Heart right ventricle (tissue), 16 donors: Measurements from ENCODE around the gene IL17F. TPM values are rescaled to one million over a fixed set of nuclear protein-coding genes. Genes with fewer than 3 reads are reported as not detected.

Experiments
- ATAC-seq, 8 donors: fragments of 200-7000 bp; cut with Tn5 transposase; one replicate each; pipeline ENCODE4 v1.9.1; 2020; ENCODE audit warnings: mild to moderate bottlenecking in 8 of 8, moderate library complexity in 8 of 8, moderate number of reproducible peaks in 1 of 8
- DNase-seq, 2 donors: peaks; one replicate each; pipeline ENCODE4 v3.0.0-alpha.2; 2020
- H3K27ac ChIP-seq, 10 donors: fragments of 200-600 bp; sonication (generic) in 2 of 10; one replicate each; pipeline versions ENCODE4 v1.5.0 to v1.8.0; 2020 to 2022; ENCODE audit warnings: mild to moderate bottlenecking in 3 of 10
- H3K27me3 ChIP-seq, 7 donors: fragments of 200-600 bp; one replicate each; pipeline ENCODE4 v1.8.0; 2021 to 2022; ENCODE audit warnings: mild to moderate bottlenecking in 2 of 7
- H3K36me3 ChIP-seq, 9 donors: fragments of 200-600 bp; sonication (generic) in 1 of 9; one replicate each; pipeline versions ENCODE4 v1.5.0 to v1.8.0; 2020 to 2022; ENCODE audit warnings: mild to moderate bottlenecking in 2 of 9
- H3K4me1 ChIP-seq, 9 donors: fragments of 200-600 bp; sonication (generic) in 1 of 9; one replicate each; pipeline versions ENCODE4 v1.5.0 to v1.8.0; 2020 to 2022; ENCODE audit warnings: mild to moderate bottlenecking in 4 of 9
- H3K4me3 ChIP-seq, 10 donors: fragments of 200-600 bp; sonication (generic) in 2 of 10; one replicate each; pipeline versions ENCODE4 v1.5.0 to v1.8.0; 2020 to 2022; ENCODE audit warnings: mild to moderate bottlenecking in 7 of 10, moderate library complexity in 2 of 10
- H3K9me3 ChIP-seq, 11 donors: fragments of 200-600 bp in 10 of 11; sonication (generic) in 2 of 11; one replicate each; pipeline versions ENCODE4 v1.5.0 to v1.8.0; 2013 to 2022; ENCODE audit warnings: mild to moderate bottlenecking in 2 of 11, control low read depth in 1 of 11, moderate library complexity in 1 of 11
- WGBS, 2 donors: extraction: QIAGEN DNeasy Blood & Tissue Kit; methylation state at CpG; one replicate each; pipeline ENCODE4 v1.1.7; 2013; ENCODE audit warnings: inconsistent platforms in 1 of 2; 5-methylcytosine and 5-hydroxymethylcytosine counted together
- intact Hi-C, 10 donors: fragments of 100-400 bp; cut with DNase I; formaldehyde crosslinking; loops; one replicate each; pipeline versions ENCODE4 v1.11.1 to v1.14.2; 2022
- polyA plus RNA-seq, 2 donors: library from polyadenylated mRNA; stranded (reverse); fragments of 200-250 nt; gene quantifications; one replicate each; pipeline ENCODE4 v1.2.3, GENCODE V29; 2013
- total RNA-seq, 10 donors: library from RNA; stranded (reverse); fragmentation: NEBNext Ultra II Directional in 3 of 10; extraction: Animal tissue kit (Norgen Biotek cat#: 25700) in 3 of 10; gene quantifications; one replicate each; pipeline versions ENCODE4 v1.2.1 to v1.2.4, GENCODE V29; 2021 to 2023
- TF ChIP-seq, protein P1 (sequence below), 9 donors: fragments of 200-600 bp; sonication (generic) in 2 of 9; IDR thresholded peaks; one replicate each; pipeline versions ENCODE4 v1.5.0 to v1.8.0; 2021 to 2022; ENCODE audit warnings: antibody characterized with exemption in 9 of 9, mild to moderate bottlenecking in 5 of 9, moderate library complexity in 1 of 9
- donor health status: Arrhythmogenic right ventricular cardiomyopathy.
- donor health status: ischemic (EF 13 %, LVEDD 7.1; RV severe dilation, severe dysfunction).
- donor health status: healthy with polysubstance abuse.
- donor health status: DM: no; HTN: yes; CAD: no.
- donor health status: DM: no; HTN: no; CAD: no.
- donor health status: ischemic (EF 25% LVEDD 6.9; RV normal size, moderate dysfunction).
- donor health status: ischemic (EF 25% LVEDD 5.7; RV mildly dilated, moderate dysfunction).
- donor health status: healthy.
- donor health status: DM: yes; HTN: yes; CAD: no.
- donor health status: Ischemic cardiomyopathy.
- donor health status: ischemic (EF 35%, LVEDD 5.7; RV mildly dilated, moderate dysfunction).
- donor health status: nonischemic (EF 11% LVEDD 7.7; RV severe dilation, severe dysfunction).
- donor health status: DM: yes; HTN: yes; CAD: no.
- donor health status: PGD.
- donor health status: ischemic (EF 29% LVEDD 5.4; RV normal size, mild dysfunction).
- donor health status: nonischemic (EF 23%, LVEDD 6.1; RV moderate dilation, normal function).

Gene IL17F
- total and polyA plus RNA-seq, 12 donors = not detected

- ATAC-seq = no peak
- no peaks in the 10 kb centered on the region for H3K9me3 ChIP-seq
- H3K4me1 ChIP-seq = no peaks in the 10 kb centered on the region
- DNase-seq = no peak
- intact Hi-C loops = no loop called here
- H3K27ac ChIP-seq = no peak overlapping the region
- H3K36me3 ChIP-seq = no peaks in the 10 kb centered on the region
- TF ChIP-seq, protein P1, sequence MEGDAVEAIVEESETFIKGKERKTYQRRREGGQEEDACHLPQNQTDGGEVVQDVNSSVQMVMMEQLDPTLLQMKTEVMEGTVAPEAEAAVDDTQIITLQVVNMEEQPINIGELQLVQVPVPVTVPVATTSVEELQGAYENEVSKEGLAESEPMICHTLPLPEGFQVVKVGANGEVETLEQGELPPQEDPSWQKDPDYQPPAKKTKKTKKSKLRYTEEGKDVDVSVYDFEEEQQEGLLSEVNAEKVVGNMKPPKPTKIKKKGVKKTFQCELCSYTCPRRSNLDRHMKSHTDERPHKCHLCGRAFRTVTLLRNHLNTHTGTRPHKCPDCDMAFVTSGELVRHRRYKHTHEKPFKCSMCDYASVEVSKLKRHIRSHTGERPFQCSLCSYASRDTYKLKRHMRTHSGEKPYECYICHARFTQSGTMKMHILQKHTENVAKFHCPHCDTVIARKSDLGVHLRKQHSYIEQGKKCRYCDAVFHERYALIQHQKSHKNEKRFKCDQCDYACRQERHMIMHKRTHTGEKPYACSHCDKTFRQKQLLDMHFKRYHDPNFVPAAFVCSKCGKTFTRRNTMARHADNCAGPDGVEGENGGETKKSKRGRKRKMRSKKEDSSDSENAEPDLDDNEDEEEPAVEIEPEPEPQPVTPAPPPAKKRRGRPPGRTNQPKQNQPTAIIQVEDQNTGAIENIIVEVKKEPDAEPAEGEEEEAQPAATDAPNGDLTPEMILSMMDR (IDR thresholded peaks at IDR 0.05) = no peak
- peaks cover 0 to 46% (median 34%) of the 10 kb centered on the region in 7 donors for H3K27me3 ChIP-seq
- no peak overlapping the region for H3K4me3 ChIP-seq
Observed at GRCh38 chr6:52251113-52251512, 6.8 kb upstream of the IL17F start.

GRCh38 chr6:52249078-52249477 lies 4.8 kb upstream of the IL17F start:
- no peak for ATAC-seq
- WGBS, 2 donors = 67 to 78% methylated on average over 2 of the region's 2 CpGs
- TF ChIP-seq, protein P1 (IDR thresholded peaks at IDR 0.05) = no peak
- Histone ChIP-seq H3K4me1 (no peaks in the 10 kb centered on the region), H3K9me3 (no peaks in the 10 kb centered on the region), H3K36me3 (no peaks in the 10 kb centered on the region), H3K27ac (no peak overlapping the region), H3K27me3 (peaks cover 0 to 31% (median 20%) of the 10 kb centered on the region in 7 donors), H3K4me3 (no peak overlapping the region)
- intact Hi-C loops = no loop called here
- DNase-seq = no peak

GRCh38 chr6:52245425-52245824 lies 1.1 kb upstream of the IL17F start:
- Histone ChIP-seq H3K9me3 (no peaks in the 10 kb centered on the region), H3K4me1 (no peaks in the 10 kb centered on the region), H3K27ac (no peak overlapping the region), H3K27me3 (peaks cover 0 to 11% (median 5%) of the 10 kb centered on the region in 7 donors), H3K4me3 (no peak overlapping the region), H3K36me3 (no peaks in the 10 kb centered on the region)
- WGBS, 2 donors = 84 to 95% methylated on average over 1 of the region's 1 CpG
- DNase-seq (no peak), ATAC-seq (no peak)
- TF ChIP-seq, protein P1 (IDR thresholded peaks at IDR 0.05) = no peak
- intact Hi-C loops = no loop called here

DNA sequence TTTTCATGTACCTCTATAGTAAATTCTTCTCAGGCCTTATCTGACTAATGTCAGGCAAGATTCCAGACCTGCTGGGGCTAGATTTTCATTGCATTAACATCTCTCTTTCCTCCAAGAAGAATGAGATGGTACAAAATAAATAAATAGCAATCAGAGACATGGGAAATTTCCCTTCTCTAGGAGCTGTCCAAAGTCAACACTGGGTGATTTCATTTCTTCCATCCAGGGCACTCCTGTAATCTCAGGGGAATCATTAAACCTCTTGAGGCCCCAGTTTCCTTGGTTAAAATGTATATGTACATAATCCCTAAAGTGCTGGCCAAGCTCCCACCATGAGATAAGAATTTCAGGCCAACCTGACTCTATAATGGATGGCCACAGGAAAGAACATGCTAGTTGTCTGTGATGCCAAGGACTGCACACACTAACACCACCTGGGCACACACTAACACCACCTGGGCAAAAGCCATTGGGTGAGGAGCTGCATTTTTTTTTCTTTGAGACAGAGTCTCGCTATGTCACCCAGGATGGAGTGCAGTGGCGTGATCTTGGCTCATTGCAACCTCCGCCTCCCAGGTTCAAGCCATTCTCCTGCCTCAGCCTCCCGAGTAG lies 912 bp downstream of the IL17F start:
- H3K9me3 ChIP-seq = no peaks in the 10 kb centered on the region
- intact Hi-C loops = no loop called here
- H3K4me1 ChIP-seq = no peaks in the 10 kb centered on the region
- H3K27me3 ChIP-seq = peaks cover 0 to 6% (median 0%) of the 10 kb centered on the region in 7 donors
- H3K27ac ChIP-seq = no peak overlapping the region
- TF ChIP-seq, protein P1 (IDR thresholded peaks at IDR 0.05) = no peak
- H3K36me3 ChIP-seq = no peaks in the 10 kb centered on the region
- 91 to 95% methylated on average over 4 of the region's 4 CpGs for WGBS, 2 donors
- no peak for DNase-seq
- ATAC-seq = no peak
- H3K4me3 ChIP-seq = no peak overlapping the region
